NCI-H2081 treated with DMSO at 0.1 percent for 48 hours (cell line): Measurements from ENCODE around the gene HSD17B1.
"Not testable (repeated sequence)": the region's sequence is repeated elsewhere in the genome, so short reads cannot be mapped to it uniquely, and the experiment has no call there.

ENCODE experiments used
- DNase-seq: peaks from one replicate; lab custom pipeline; 2025; lab: John Stamatoyannopoulos, UW

The HSD17B1 gene

DNA sequence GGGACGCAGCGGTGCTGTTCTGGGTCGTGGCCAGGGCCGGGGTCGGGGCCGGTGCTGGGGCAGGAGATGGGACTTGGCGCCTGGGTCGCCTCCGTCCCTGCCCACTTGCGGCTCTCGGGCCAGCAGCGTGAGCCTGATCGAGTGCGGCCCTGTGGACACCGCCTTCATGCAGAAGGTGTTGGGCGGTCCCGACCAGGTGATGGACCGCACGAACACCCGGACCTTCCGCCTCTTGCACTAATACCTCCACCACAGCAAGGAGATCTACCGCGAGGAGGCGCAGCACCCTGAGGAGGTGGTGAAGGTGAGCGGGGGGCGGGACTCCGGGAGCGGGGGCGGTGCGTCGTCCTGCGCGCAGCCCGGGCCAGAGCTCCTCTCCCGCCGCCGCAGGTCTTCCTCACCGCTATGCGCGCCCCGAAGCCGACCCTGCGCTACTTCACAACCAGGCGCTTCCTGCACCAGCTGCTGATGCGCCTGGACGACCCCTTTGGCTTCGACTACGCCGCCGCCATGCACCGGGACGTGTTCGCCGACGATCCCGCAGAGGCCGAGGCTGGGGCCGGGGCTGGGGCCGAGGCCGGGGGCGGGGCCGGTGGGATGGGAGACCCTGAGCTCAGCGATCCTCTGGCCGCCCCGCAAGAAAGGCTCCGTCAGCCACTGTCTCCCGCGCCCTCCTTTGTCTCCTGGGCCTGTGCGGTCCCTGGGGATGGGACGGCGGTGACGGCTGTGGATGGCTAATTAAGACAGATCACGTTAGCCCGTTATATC, 4.5 kb upstream of the HSD17B1 start:
- peak; percentile 56 for DNase-seq

DNA sequence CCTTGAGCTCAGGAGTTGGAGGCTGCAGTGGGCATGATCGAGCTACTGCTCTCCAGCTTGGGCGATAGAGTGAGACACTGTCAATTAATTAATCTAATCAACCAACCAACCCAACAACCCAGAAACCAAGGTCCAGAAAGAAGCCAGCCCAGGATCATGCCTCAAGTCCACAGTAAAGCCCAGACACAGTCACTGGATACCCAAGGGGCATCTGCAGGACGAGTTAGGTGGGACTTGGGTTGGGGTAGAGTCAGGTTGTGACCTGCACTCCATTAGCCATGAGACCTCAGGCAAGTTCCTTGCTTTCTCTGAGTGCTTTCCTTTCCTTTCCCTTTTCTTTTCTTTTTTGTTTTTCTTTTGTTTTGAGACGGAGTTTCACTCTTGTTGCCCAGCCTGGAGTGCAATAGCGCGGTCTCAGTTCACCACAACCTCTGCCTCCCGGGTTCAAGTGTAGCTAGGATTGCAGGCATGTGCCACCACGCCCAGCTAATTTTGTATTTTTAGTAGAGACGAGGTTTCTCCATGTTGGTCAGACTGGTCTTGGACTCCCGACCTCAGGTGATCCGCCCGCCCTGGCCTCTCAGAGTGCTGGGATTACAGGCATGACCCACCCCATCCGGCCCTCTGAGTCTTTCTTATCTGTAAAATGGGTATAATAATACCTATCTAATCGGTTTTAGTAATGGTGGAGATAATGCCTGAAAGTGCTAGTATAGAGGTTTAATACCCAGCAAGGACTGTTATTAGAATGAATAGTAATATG, 3.5 kb upstream of the HSD17B1 start:
- no peak for DNase-seq

DNA sequence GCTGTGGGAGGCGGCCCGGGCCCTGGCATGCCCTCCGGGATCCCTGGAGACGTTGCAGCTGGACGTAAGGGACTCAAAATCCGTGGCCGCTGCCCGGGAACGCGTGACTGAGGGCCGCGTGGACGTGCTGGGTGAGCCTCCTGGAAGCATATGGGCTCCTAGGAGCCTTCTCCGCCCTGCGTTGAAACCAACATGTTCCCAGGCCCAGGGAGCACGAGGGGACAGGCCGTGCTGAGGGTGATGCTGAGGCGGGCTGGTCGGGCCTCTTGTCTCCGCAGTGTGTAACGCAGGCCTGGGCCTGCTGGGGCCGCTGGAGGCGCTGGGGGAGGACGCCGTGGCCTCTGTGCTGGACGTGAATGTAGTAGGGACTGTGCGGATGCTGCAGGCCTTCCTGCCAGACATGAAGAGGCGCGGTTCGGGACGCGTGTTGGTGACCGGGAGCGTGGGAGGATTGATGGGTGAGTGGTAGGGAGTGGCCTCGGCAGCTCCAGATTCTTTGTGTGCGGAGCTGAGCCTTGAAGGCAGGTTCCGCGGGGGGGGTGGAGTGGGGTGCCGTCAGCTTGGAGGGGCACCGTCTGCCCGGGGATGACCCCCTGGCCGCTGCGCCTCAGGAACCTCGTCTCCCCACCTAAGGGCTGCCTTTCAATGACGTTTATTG, 567 bp downstream of the HSD17B1 start:
- DNase-seq: no peak

DNA sequence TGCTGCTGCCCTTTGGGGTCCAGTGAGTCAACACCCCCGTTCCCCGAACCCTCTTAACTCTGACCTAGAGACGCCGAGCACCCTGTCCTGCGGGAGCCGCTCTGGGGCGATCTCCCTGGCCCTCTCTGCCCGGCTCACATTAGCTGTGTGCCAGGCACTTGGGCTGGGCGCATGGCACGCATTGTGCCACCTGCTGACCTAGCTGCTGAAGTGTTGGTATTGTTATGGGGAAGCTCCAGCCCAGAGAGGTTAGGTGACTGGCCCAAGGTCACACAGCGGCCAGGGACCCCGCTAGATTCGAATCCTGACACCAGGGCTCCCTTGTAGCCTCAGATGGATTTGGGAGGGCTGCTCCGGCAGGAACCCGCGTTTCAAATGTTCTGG, 1.1 kb downstream of the HSD17B1 start:
- DNase-seq: no peak

DNA sequence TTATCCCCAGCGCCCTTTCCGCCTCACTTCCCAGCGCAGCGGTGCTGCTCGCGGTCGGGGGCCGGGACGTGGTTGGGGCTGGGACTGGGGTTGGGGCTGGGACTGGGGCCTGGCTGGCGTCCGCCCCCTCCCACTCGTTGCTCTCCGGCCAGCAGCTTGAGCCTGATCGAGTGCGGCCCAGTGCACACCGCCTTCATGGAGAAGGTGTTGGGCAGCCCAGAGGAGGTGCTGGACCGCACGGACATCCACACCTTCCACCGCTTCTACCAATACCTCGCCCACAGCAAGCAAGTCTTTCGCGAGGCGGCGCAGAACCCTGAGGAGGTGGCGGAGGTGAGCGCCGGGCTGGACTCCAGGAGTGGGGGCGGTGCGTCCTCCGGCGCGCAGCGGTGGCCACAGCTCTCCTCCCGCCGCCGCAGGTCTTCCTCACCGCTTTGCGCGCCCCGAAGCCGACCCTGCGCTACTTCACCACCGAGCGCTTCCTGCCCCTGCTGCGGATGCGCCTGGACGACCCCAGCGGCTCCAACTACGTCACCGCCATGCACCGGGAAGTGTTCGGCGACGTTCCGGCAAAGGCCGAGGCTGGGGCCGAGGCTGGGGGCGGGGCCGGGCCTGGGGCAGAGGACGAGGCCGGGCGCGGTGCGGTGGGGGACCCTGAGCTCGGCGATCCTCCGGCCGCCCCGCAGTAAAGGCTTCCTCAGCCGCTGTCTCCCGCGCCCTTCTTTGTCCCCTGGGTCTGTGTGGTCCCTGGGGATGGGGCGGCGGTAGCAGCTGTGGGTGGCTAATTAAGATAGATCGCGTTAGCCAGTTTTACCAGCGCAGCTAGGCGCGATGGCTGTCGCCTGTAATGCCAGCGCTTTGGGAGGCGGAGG, 1.8 kb downstream of the HSD17B1 start:
- peak; percentile 26 for DNase-seq

DNA sequence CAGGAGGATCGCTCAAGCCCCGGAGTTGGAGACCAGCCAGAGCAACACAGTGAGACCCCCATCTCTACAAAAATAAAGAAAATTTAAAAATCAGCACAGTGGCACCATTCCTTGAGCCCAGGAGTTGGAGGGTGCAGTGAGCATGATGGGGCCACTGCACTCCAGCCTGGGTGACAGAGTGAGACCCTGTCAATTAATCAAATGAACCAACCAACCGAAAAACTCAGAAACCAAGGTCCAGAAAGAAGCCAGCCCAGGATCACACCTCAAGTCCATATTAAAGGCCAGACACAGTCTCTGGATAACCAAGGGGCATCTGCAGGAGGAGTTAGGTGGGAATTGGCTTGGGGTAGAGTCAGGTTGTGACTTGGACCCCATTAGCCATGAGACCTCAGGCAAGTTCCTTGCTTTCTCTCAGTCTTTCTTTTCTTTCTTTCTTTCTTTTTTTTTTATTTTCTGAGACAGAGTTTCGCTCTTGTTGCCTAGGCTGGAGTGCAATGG, 2.4 kb downstream of the HSD17B1 start:
- DNase-seq: no peak

DNA sequence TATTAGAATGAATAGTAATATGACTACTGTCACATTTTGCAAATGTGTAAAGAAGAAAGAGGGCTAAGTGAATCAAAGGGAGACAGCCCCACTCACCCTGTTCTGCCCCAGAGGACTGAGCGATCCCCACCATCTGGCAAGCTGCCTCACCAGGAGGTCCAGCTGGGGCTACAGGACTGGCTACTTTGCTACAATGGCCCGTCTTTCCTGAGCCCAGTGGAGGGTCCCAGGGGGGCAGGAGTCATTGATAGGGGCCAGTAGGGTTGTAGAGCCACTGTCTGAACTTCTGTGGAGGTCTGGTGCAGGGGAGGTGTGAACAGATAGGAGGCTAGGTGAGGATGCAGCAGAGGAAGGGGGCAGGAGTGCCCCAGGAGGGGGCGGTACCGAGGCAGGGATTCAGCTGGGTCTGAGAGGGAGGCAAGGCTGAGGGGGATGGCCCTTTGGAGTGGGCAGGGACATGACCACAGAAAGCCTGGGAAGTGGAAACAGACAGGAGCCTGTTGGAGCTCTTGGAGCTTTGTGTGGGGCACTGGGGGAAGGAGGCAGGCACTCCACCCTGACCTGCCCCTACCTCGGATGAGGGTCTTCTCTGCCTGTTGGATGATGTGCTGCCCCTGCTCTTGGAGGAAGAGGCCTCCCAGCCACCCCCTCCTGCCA, 3.4 kb downstream of the HSD17B1 start:
- DNase-seq: not testable (repeated sequence)

DNA sequence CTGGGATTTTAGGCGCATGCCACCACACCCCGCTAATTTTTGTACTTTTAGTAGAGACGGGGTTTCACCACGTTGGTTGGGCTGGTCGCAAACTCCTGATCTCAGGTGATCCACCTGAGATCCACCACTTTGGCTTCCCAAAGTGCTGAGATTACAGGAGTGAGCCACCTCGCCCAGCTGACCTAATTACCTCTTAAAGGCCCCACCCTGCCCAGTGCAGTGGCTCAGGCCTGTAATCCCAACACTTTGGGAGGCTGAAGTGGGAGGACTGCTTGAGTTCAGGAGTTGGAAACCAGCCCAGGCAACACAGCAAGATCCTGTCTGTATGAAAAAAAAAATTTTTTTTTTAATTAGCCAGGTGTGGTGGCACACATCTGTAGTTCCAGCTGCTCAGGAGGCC, 6.4 kb downstream of the HSD17B1 start:
- no peak for DNase-seq

DNA sequence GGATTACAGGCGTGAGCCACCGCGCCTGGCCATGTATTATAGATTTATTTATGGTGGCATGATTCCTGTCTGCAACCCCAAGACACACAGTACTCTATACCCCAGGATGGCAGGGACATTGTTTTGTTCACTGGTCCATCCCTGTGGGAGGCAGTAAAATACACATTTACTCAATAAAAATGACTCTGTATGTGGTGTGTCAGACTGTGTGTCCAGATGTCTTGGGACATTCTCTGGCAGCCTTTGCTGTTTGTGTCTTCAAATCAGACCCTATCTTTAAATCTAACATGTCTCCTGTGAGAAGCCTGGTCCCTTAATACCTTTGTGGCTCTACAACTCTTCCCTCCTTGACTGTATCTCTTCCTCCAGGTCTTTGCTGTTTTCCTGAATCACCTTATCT, 7.5 kb downstream of the HSD17B1 start:
- no peak for DNase-seq

DNA sequence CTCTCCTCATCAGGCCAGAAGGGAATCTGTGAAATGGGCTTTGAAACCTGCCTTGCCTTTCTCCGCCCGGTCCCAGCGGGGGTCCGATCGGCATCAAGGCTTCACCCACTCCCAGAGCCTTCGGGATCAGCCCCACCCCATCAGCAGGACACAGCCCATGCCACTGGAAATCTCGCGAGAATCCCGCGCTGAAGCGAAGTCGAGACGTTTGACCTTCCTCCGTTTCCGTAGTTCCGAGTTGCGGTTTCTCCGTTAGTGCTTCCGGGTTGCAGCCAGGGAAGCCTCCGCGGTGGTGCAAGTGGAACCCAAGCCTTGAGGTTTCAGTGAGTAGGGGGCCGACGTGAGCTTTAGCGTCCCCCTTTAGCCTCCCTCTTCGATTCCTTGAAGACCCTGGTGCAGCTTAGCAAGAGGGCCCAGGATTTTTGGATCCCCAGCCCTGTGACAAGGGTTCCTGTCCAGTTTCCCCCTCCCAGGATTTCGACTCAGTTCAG, 9.2 kb downstream of the HSD17B1 start, which contains the start of gene COASY:
Gene COASY (plus strand): TSS at position 252 of the 491 bp plus-strand sequence. CDS start 475 bp downstream, outside the sequence.
- peak; percentile 88 for DNase-seq

DNA sequence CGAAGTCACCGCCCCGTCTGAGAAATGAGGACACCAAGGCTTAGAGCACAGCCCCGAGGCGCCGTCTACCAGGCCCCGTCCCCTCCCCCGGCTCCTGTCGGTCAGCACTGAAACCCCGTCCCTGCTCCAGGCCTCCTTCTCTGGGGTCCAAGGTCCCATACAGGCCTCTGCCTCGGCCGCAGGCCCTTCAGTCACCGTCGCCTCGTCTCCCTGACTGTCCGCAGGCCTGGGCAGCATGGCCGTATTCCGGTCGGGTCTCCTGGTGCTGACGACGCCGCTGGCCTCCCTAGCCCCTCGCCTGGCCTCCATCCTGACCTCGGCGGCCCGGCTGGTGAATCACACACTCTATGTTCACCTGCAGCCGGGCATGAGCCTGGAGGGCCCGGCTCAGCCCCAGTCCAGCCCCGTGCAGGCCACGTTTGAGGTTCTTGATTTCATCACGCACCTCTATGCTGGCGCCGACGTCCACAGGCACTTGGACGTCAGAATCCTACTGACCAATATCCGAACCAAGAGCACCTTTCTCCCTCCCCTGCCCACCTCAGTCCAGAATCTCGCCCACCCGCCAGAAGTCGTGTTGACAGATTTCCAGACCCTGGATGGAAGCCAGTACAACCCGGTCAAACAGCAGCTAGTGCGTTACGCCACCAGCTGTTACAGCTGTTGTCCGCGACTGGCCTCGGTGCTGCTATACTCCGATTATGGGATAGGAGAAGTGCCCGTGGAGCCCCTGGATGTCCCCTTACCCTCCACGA, 9.8 kb downstream of the HSD17B1 start:
- no peak for DNase-seq

DNA sequence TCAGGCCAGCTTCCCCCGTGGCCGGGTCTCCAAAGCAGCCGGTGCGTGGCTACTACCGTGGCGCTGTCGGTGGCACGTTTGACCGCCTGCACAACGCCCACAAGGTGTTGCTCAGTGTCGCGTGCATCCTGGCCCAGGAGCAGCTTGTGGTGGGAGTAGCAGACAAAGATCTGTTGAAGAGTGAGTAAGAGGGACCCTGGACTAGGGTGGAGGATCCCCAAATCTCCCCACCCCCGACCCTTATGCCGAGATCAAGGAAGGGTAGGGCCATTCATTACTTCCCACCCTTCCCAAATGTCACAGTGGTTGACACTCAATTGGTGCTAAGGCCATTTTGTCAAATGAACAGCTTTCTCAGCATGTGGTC, 10.4 kb downstream of the HSD17B1 start:
- DNase-seq: no peak

DNA sequence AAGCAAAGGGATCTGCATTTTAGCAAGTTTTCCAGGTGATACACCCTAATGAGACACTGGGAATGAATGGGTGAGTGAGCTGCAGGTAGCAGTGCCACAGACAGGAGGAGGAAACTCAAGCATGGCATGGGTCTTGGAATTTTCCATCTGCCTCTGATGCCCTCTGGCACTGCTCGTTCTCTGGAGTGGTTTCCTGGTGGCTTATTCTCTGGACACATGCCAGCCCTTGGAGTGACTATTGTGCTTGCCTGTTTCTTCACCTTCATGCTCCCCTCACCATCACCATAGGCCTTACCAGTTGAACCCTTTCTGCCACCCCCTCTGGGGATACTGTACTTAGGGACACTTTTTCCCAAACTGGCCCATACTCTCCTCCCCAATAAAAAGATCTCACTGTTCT, 10.8 kb downstream of the HSD17B1 start:
- no peak for DNase-seq

DNA sequence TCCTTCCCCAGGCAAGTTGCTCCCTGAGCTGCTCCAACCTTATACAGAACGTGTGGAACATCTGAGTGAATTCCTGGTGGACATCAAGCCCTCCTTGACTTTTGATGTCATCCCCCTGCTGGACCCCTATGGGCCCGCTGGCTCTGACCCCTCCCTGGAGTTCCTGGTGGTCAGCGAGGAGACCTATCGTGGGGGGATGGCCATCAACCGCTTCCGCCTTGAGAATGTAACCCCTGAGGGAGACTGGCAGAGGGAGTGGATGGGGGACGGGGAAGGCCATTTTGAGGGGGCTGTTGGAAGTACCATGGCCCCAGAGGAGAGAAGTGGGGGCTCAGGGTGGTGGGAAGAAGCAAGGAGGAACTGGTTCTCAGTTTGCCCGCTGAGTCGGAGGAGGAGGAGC, 11.2 kb downstream of the HSD17B1 start:
- no peak for DNase-seq

DNA sequence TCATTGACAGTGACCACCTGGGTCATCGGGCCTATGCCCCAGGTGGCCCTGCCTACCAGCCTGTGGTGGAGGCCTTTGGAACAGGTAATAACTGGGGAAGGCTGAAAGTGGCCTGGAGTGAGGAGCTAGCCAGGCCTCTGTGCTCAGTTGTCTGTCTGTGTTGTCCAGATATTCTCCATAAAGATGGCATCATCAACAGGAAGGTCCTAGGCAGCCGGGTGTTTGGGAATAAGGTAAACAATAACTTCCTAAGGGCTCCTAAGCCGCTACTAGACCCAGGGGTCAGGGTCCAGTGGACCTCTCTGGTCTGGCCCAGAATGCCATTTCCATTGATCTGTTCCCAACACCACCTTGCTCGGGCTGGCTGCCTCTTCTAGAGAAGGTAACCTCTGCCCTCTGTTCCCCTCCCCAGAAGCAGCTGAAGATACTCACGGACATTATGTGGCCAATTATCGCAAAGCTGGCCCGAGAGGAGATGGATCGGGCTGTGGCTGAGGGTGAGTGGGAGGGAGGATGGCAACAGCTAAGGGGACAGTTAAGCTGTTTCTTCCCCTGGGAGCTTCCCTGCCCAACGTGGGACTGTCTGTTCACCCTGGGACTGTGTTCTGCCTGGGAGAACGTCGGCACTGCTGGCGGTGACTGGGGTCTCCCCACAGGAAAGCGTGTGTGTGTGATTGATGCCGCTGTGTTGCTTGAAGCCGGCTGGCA, 12.2 kb downstream of the HSD17B1 start:
- DNase-seq: no peak

DNA sequence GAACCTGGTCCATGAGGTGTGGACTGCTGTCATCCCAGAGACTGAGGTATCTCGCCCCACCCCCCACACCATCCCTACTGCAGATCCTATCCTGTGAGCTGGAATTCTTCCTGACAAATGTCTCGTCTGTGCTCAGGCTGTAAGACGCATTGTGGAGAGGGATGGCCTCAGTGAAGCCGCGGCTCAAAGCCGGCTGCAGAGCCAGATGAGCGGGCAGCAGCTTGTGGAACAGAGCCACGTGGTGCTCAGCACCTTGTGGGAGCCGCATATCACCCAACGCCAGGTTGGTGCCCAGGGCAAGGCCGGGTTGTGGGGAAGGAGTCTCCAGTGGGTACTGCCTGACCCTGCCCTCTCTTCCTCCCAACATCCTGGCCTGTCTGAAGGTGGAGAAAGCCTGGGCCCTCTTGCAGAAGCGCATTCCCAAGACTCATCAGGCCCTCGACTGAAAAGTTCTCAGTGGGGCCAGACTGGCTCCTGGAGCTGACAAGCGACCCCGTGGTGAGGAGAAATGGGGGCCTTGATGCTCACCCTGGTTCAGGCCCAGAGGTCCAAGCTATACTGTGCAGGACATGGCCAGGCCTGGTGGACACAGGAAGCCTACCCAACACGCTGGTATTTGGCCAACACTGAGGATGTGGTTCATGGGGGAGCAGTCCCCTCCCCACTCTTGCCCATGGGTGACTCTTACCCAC, 12.9 kb downstream of the HSD17B1 start:
- DNase-seq: no peak

DNA sequence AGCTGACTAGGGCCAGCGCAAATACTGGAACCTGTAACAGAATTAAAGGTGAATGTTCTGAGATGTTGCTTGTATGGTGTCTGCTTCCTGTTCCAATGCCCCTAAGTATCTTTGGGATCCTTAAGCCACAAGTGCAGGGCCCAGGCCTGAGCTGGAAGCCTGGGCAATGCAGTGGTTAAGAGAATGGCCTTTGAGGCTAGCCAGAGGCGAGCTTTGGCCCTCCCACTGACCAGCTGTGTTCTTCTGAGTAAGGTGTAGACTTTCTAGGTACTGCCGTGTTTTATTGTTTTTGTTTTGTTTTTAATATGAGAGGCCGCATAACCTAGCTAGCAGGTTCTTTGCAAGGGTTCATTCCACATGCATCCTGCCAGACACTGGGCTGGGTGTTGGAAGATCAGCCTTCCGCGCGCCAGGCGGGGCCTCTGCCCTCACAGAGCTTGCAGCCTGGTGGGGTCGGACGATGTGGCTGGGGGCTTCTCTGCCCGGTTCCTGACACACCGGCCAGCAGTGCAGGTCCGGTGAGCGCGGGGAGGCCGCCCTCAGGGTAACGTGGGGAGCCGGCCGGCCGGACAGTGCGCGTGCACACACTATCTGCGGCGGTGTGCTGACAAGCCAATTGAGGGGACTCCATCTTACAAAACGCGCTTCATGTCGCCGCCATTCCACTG, 13.6 kb downstream of the HSD17B1 start:
- DNase-seq: no peak

DNA sequence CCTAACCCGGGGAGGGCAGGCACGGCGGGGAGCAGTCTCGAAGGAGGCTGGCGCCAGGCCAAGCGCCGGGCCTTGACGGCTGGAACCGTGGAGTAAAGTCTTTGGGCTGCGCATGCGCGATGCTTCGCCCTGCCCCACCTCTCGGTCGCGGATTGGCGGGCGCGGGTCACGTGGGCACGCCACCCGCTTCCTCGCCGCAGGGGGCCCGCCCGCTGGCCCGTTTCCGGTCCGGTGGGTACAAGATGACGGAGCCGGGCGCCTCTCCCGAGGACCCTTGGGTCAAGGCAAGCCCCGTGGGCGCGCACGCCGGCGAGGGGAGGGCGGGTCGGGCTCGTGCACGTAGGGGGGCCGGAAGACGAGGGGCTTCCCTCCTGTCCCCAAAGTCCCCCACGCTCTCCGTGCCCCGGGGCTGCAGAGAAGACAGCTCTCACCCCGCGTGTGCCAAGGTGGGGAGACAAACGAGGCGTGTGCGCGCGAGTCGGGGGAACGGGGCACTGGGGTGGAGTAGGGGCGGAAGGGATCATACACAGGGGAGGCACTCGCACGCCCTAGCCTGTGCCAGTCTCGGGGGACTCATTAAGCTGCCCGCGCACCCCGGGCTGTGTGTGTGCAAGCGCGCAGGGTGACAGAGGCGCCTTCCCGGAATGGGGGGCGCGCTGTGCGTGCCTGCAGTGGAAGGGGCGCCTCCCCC, 14.3 kb downstream of the HSD17B1 start, which contains the start of gene MLX:
Gene MLX (plus strand): TSS at position 218 of the 691 bp plus-strand sequence. CDS start 25 bp downstream, at position 243.
- peak; percentile 83 for DNase-seq
